ENCODE results near the gene SMTN.

DNA sequence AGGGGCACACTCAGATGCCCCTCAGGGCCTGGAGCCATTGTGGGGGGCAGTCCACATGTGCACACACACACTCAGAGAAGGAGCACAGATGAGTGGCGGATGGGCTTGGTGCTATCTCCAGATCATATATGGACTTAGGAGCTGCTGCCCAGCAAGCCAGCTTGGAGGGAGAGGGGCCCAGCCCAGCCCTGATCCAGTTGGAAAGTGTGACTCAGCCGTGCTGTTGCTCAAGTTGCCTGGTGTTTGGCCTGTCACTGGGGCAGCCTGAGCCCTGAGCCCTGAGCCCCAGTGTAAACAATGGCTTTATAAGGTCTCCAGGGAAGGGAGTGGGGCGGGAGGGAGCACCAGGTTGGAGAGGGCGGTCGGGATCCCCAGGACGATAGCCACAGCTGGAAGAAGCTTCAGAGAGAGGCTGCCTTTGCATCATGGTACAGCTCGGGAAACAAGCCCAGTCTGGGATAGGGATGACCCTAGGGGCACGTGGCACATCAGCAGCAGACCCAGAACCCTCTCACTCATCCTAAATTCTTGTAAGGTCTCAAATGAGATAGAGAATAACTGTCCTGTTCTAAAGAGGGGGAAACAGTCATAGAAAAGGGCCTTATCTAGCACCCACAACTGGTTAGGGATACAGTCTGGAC lies 21.4 kb downstream of the SMTN start:
- TF ChIP-seq, protein P1, sequence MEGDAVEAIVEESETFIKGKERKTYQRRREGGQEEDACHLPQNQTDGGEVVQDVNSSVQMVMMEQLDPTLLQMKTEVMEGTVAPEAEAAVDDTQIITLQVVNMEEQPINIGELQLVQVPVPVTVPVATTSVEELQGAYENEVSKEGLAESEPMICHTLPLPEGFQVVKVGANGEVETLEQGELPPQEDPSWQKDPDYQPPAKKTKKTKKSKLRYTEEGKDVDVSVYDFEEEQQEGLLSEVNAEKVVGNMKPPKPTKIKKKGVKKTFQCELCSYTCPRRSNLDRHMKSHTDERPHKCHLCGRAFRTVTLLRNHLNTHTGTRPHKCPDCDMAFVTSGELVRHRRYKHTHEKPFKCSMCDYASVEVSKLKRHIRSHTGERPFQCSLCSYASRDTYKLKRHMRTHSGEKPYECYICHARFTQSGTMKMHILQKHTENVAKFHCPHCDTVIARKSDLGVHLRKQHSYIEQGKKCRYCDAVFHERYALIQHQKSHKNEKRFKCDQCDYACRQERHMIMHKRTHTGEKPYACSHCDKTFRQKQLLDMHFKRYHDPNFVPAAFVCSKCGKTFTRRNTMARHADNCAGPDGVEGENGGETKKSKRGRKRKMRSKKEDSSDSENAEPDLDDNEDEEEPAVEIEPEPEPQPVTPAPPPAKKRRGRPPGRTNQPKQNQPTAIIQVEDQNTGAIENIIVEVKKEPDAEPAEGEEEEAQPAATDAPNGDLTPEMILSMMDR (IDR thresholded peaks at IDR 0.05) = no peak
- TF ChIP-seq POLR2A (IDR thresholded peaks at IDR 0.05) = peak in 1 of 2 donors; percentile 36
